ENCODE measurements around the gene RBL2. TPM values are rescaled to one million over a fixed set of nuclear protein-coding genes. Genes with fewer than 3 reads are reported as not detected.

The RBL2 gene
- total and polyA plus RNA-seq, 10 donors, result 29.1 to 214 (median 138) TPM

DNA sequence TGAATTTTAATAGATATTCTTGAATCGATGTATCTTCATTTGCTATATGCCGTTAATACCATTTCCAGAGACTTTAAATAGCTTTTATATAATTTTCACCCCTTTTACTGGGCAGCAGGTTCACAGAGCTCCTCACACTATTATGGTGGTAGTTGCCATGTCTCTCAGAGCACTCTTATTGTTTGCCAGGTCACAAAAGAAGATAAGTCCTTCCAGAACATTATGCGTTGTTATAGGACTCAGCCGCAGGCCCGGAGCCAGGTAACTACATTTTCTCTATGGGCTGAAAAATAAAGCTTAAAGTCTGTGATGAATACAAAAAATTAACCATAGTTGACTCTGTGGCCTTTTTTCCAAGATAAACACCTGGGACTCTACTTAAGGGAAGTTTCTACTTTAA is 44.7 kb downstream of the RBL2 start:
- TF ChIP-seq CTCF (IDR thresholded peaks at IDR 0.05 in 8 of 11, conservative IDR thresholded peaks at IDR 0.05 in 3 of 11) (no peak), POLR2AphosphoS5 (IDR thresholded peaks at IDR 0.05) (no peak), POLR2A (IDR thresholded peaks at IDR 0.05) (no peak)
- no peak for DNase-seq
- Histone ChIP-seq H3K4me1 (peaks cover 0 to 46% (median 0%) of the 10 kb centered on the region in 6 donors), H3K27me3 (replicated peaks in 1 of 7) (no peaks in the 10 kb centered on the region), H3K4me3 (no peak overlapping the region), H3K36me3 (peaks cover 5 to 100% (median 76%) of the 10 kb centered on the region in 6 donors), H3K27ac (peak overlapping the region in 1 of 8 donors; percentile 87), H3K9me3 (no peaks in the 10 kb centered on the region)
- 98 to 99% (median 98%) methylated on average over 5 of the region's 5 CpGs for WGBS, 5 donors
- intact Hi-C loops (cut with DNase I; ENCODE audit: low total_unique reads), result no loop called here

- peak overlapping the region in 4 of 8 donors; percentile 1 to 87 (median 31) for H3K27ac ChIP-seq
- no peak for DNase-seq
These were observed 46.1 kb downstream of the RBL2 start for GRCh38 chr16:53480394-53480793.

DNA sequence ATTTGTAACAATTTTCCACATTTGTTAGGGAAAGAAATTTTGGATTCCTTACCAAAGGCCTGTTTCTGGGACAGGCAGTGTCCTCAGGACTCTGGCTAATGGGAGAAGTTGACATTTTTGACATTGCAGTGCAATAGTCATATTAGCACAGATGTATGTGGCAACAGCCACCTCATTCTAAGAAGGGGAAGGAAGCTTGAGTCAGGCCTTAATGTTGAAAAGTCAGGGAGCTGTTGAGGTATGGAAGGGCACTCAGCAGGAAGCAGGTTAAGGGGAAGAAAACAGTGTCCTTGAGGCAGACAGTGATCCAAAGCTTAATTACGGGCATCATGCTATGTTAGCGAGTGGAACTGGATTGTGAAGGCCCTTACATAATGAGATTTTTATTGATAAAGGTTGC is 47.9 kb downstream of the RBL2 start:
- Histone ChIP-seq H3K9me3 (peaks cover 0 to 25% (median 19%) of the 10 kb centered on the region in 8 donors), H3K4me3 (peak overlapping the region in 1 of 8 donors; percentile 27), H3K27ac (peak overlapping the region in 6 of 8 donors; percentile 52 to 87 (median 70)), H3K4me1 (peaks cover 0 to 32% (median 0%) of the 10 kb centered on the region in 6 donors), H3K36me3 (peaks cover 10 to 100% (median 93%) of the 10 kb centered on the region in 6 donors), H3K27me3 (replicated peaks in 1 of 7) (no peaks in the 10 kb centered on the region)
- intact Hi-C loops (cut with DNase I; ENCODE audit: low total_unique reads), result no loop called here
- DNase-seq, result no peak
- WGBS, 5 donors, result 60 to 90% (median 85%) methylated on average over 2 of the region's 2 CpGs
- TF ChIP-seq POLR2AphosphoS5 (IDR thresholded peaks at IDR 0.05) (peak in 1 of 3 donors; percentile 71), POLR2A (IDR thresholded peaks at IDR 0.05) (no peak), CTCF (IDR thresholded peaks at IDR 0.05 in 8 of 11, conservative IDR thresholded peaks at IDR 0.05 in 3 of 11) (no peak)

More at GRCh38 chr16:53480394-53480793, 46.1 kb downstream of the RBL2 start:
- 90 to 100% (median 100%) methylated on average over 1 of the region's 1 CpG for WGBS, 5 donors
- TF ChIP-seq POLR2AphosphoS5 (IDR thresholded peaks at IDR 0.05) (no peak), CTCF (IDR thresholded peaks at IDR 0.05 in 8 of 11, conservative IDR thresholded peaks at IDR 0.05 in 3 of 11) (no peak), POLR2A (IDR thresholded peaks at IDR 0.05) (no peak)
- H3K4me1 ChIP-seq, result peaks cover 0 to 46% (median 0%) of the 10 kb centered on the region in 6 donors
- H3K9me3 ChIP-seq, result peaks cover 0 to 9% (median 4%) of the 10 kb centered on the region in 8 donors
- peaks cover 8 to 100% (median 84%) of the 10 kb centered on the region in 6 donors for H3K36me3 ChIP-seq
- no peaks in the 10 kb centered on the region for H3K27me3 ChIP-seq (replicated peaks in 1 of 7)
- no peak overlapping the region for H3K4me3 ChIP-seq
- intact Hi-C loops (cut with DNase I; ENCODE audit: low total_unique reads), result no loop called here

GRCh38 chr16:53484542-53484941 is 50.3 kb downstream of the RBL2 start:
- intact Hi-C loops (cut with DNase I; ENCODE audit: low total_unique reads), result no loop called here
- Histone ChIP-seq H3K27me3 (replicated peaks in 1 of 7) (no peaks in the 10 kb centered on the region), H3K27ac (no peak overlapping the region), H3K9me3 (peaks cover 0 to 25% (median 19%) of the 10 kb centered on the region in 8 donors), H3K36me3 (peaks cover 10 to 100% (median 84%) of the 10 kb centered on the region in 6 donors), H3K4me3 (no peak overlapping the region), H3K4me1 (peaks cover 0 to 30% (median 0%) of the 10 kb centered on the region in 6 donors)
- no peak for DNase-seq
- WGBS, 5 donors, result 95 to 97% (median 97%) methylated on average over 2 of the region's 2 CpGs
- no peak for TF ChIP-seq POLR2AphosphoS5 (IDR thresholded peaks at IDR 0.05)
- TF ChIP-seq POLR2A (IDR thresholded peaks at IDR 0.05), result no peak
- TF ChIP-seq CTCF (IDR thresholded peaks at IDR 0.05 in 8 of 11, conservative IDR thresholded peaks at IDR 0.05 in 3 of 11), result no peak
